GM12878 (cell line): Measurements from ENCODE around the gene MICALL1. TPM values are rescaled to one million over a fixed set of nuclear protein-coding genes. Genes with fewer than 3 reads are reported as not detected.

Experiments used
- ATAC-seq: fragments of 200-7000 bp; cut with Tn5 transposase; 3 replicates; pipeline ENCODE4 v1.9.1; 2020; ENCODE audit warnings: mild to moderate bottlenecking, moderate library complexity
- BruUV-seq: library from RNA; stranded (reverse); fragments of 400-500 nt; replicated peaks from 2 replicates; lab custom pipeline; 2021; lab: Mats Ljungman, UMichigan
- CTCF ChIA-PET: fragments of 300-600 bp; sonication (Branson Sonifier 250); formaldehyde crosslinking; extraction: SDS; loops from one replicate; lab custom pipeline; 2021; ENCODE audit warnings: inconsistent platforms; lab: Yijun Ruan, JAX
- POLR2A ChIA-PET: fragments of 350-600 bp; formaldehyde crosslinking; extraction: SDS; loops from one replicate; lab custom pipeline; 2021; ENCODE audit warnings: inconsistent platforms; lab: Charles Lee
- RAD21 ChIA-PET: fragments of 300-600 bp; sonication (Branson Sonifier 250); formaldehyde crosslinking; loops from one replicate; lab custom pipeline; 2023; ENCODE audit warnings: antibody characterized with exemption; ENCODE audit not compliant: unreplicated experiment; lab: Charles Lee
- SMC1A ChIA-PET: fragments of 300-600 bp; sonication (Branson Sonifier 250); formaldehyde crosslinking; loops from one replicate; lab custom pipeline; 2023; ENCODE audit not compliant: unreplicated experiment, uncharacterized antibody; lab: Charles Lee
- DNase-seq: peaks from one replicate; pipeline ENCODE4 v3.0.0-alpha.2; 2011; ENCODE audit warnings: low read depth, low spot score
- FAIRE-seq: peaks from 3 replicates; lab custom pipeline; 2011; peaks lifted over from hg19 to GRCh38; lab: Jason Lieb, UNC
- H2AFZ ChIP-seq: 2 replicates; pipeline ENCODE4 v1.6.0; 2011; ENCODE audit warnings: low read depth, low read length, control low read depth; ENCODE audit not compliant: control insufficient read depth
- H3K27ac ChIP-seq: 2 replicates; pipeline ENCODE4 v1.5.1; 2011; ENCODE audit warnings: control low read depth; ENCODE audit not compliant: control insufficient read depth, insufficient read depth
- H3K27me3 ChIP-seq, 2 experiments: replicated peaks in 1 of 2; 2 replicates each; pipeline versions ENCODE4 v1.6.0 to v1.6.1; 2011; ENCODE audit warnings: low read length in 1 of 2; ENCODE audit not compliant: control insufficient read depth in 2 of 2, insufficient read depth in 2 of 2
- H3K36me3 ChIP-seq, 2 experiments: 2 replicates each; pipeline ENCODE4 v1.5.1; 2011; ENCODE audit warnings: low read length in 1 of 2; ENCODE audit not compliant: control insufficient read depth in 2 of 2, insufficient read depth in 2 of 2
- H3K4me1 ChIP-seq: 2 replicates; pipeline ENCODE4 v1.6.1; 2011; ENCODE audit warnings: mild to moderate bottlenecking, low read length, moderate library complexity, mixed read lengths; ENCODE audit not compliant: control insufficient read depth, insufficient read depth
- H3K4me2 ChIP-seq: 2 replicates; pipeline ENCODE4 v1.6.0; 2011; ENCODE audit warnings: control low read depth; ENCODE audit not compliant: control insufficient read depth, insufficient read depth
- H3K4me3 ChIP-seq: fragments of 200-600 bp; sonication (generic); 2 replicates; pipeline ENCODE4 v1.5.1; 2016
- H3K79me2 ChIP-seq: 2 replicates; pipeline ENCODE4 v1.6.0; 2011; ENCODE audit warnings: low read length; ENCODE audit not compliant: control insufficient read depth, insufficient read depth
- H3K9ac ChIP-seq: 2 replicates; pipeline ENCODE4 v1.8.0; 2011; ENCODE audit warnings: low read length, control low read depth, mixed read lengths; ENCODE audit not compliant: control insufficient read depth, insufficient read depth
- H3K9me3 ChIP-seq: replicated peaks from 3 replicates; pipeline ENCODE4 v1.5.1; 2011; ENCODE audit warnings: mild to moderate bottlenecking, low read length; ENCODE audit not compliant: control insufficient read depth, insufficient read depth
- H4K20me1 ChIP-seq: 2 replicates; pipeline ENCODE4 v1.6.0; 2011; ENCODE audit not compliant: control insufficient read depth, insufficient read depth
- ATF3 ChIP-seq: IDR thresholded peaks from 2 replicates; pipeline ENCODE4 v1.6.1; 2011; ENCODE audit warnings: low read depth, mild to moderate bottlenecking, low read length, moderate library complexity, borderline replicate concordance; ENCODE audit errors: extremely low read depth
- ETV6 ChIP-seq, 2 experiments: fragments of 450-650 bp in 1 of 2; IDR thresholded peaks in 1 of 2; conservative IDR thresholded peaks in 1 of 2; 2 replicates each; pipeline ENCODE4 v1.6.1; 2014; ENCODE audit warnings: antibody characterized with exemption in 1 of 2, borderline replicate concordance in 1 of 2, low read depth in 1 of 2, mild to moderate bottlenecking in 1 of 2, moderate library complexity in 1 of 2
- PBX3 ChIP-seq: IDR thresholded peaks from 2 replicates; pipeline ENCODE4 v1.6.1; 2011; ENCODE audit warnings: mild to moderate bottlenecking, low read depth, low read length, moderate library complexity; ENCODE audit not compliant: insufficient replicate concordance
- POLR2A ChIP-seq: IDR thresholded peaks from 2 replicates; pipeline ENCODE4 v1.6.1; 2011; ENCODE audit warnings: low read depth, mild to moderate bottlenecking, low read length
- RUNX3 ChIP-seq: IDR thresholded peaks from 2 replicates; pipeline ENCODE4 v1.6.1; 2012; ENCODE audit warnings: low read length, inconsistent platforms
- TCF3 ChIP-seq: IDR thresholded peaks from 2 replicates; pipeline ENCODE4 v1.6.1; 2012; ENCODE audit warnings: low read depth, mild to moderate bottlenecking, low read length, borderline replicate concordance; ENCODE audit not compliant: insufficient read depth
- ZNF24 ChIP-seq: fragments of 450-650 bp; IDR thresholded peaks from 2 replicates; pipeline ENCODE4 v1.6.1; 2017; ENCODE audit warnings: antibody characterized with exemption, mild to moderate bottlenecking
- WGBS: methylation state at CpG from one replicate; pipeline ENCODE4 v1.1.6; 2016; ENCODE audit warnings: low lambda C conversion rate; ENCODE audit not compliant: insufficient replicate concordance, insufficient coverage; ENCODE audit errors: missing lambda C conversion rate; 5-methylcytosine and 5-hydroxymethylcytosine counted together
- in situ Hi-C: fragments of 300-500 bp; cut with MboI; formaldehyde crosslinking; loops from 9 replicates; pipeline ENCODE4 v1.14.3; 2018; ENCODE audit warnings: mixed read lengths
- intact Hi-C: fragments of 100-400 bp; cut with micrococcal nuclease; formaldehyde crosslinking; loops from one replicate; pipeline ENCODE4 v1.14.2; 2022; ENCODE audit not compliant: unreplicated experiment
- polyA plus RNA-seq, 11 experiments: library from polyadenylated mRNA; depleted of rRNA in 4 of 11; unstranded in 6 of 11; stranded (reverse) in 5 of 11; fragments of >200 nt; fragmentation: Nextera tagmentation in 4 of 11; fragmentation: Illumina TruSeq in 1 of 11; extraction: Ambion mirVana in 4 of 11; extraction: Trizol in 1 of 11; gene quantifications; 1 replicate in 1 of 11; 2 replicates in 10 of 11; pipeline versions ENCODE4 v1.2.1 to v1.2.3, GENCODE V29; 2011 to 2016; ENCODE audit warnings: inconsistent platforms in 2 of 11, missing spikeins in 2 of 11, low read depth in 1 of 11
- total RNA-seq, 4 experiments: library from RNA; depleted of rRNA in 3 of 4; stranded (reverse); fragments of >200 nt in 3 of 4; fragmentation: Illumina TruSeq in 1 of 4; extraction: Trizol in 1 of 4; gene quantifications; 2 replicates each; pipeline versions ENCODE4 v1.2.1 to v1.2.3, GENCODE V29; 2013 to 2021

The MICALL1 gene
- total and polyA plus RNA-seq, 10 of the 15 experiments (the other 5 are each of a cell fraction or from before 2014, with no cell fraction given) = 0.72 to 30.7 (median 7.8) TPM

DNA sequence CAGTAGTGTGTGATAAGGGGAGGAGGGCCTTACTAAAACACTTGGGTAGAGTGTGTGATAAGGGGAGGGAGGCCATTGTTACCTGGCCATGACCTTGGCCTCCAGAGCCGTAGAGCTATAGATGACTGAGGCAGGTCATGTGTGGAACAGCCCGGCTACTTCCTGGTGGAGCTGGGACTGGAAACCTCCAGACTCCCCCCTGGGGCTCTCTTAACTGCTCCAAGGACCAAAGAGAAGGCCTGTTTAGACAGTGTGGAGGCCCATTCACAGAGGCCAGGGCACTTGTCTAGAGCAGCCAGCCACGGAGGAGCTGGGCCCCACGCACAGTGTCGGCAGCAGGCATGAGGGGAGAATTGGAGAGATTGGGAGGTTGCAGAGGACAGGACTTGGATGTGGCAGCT lies 12.5 kb upstream of the MICALL1 start:
- Histone ChIP-seq H3K27ac (no peak overlapping the region), H2AFZ (no peak overlapping the region), H3K4me2 (no peak overlapping the region), H3K36me3 (peaks cover 2 to 5% of the 10 kb centered on the region in 2 experiments), H3K79me2 (no peaks in the 10 kb centered on the region), H3K4me3 (no peak overlapping the region), H3K27me3 (no peaks in the 10 kb centered on the region), H4K20me1 (no peaks in the 10 kb centered on the region), H3K9me3 (no peaks in the 10 kb centered on the region), H3K4me1 (peaks cover 11% of the 10 kb centered on the region), H3K9ac (no peak overlapping the region)
- SMC1A ChIA-PET = no interaction called here
- RAD21 ChIA-PET = no interaction called here
- no peak for TF ChIP-seq ATF3
- peak; percentile 39; the same call in 1 of the 2 replicates for TF ChIP-seq POLR2A
- no peak for TF ChIP-seq TCF3
- no peak for TF ChIP-seq RUNX3
- TF ChIP-seq ZNF24 = no peak
- no peak for TF ChIP-seq ETV6 (conservative IDR thresholded peaks at IDR 0.05 in 1 of 2, IDR thresholded peaks at IDR 0.05 in 1 of 2; ENCODE audit: borderline replicate concordance in 1 of 2, low read depth in 1 of 2)
- TF ChIP-seq PBX3 = no peak
- CTCF ChIA-PET = interaction anchor here (0.9 kb wide), 1 partner anchor 41 kb away, joined by 4 read pairs; no protein-coding TSS in a partner anchor
- ATAC-seq (no peak), DNase-seq (no peak), FAIRE-seq (no peak)
- no TSS peak for BruUV-seq
- whole genome bisulfite sequencing = 81% methylated on average over 5 of the region's 5 CpGs
- intact Hi-C loops (no loop called here), in situ Hi-C loops (no loop called here)
- POLR2A ChIA-PET = no interaction called here
